Activated CD4-positive, alpha-beta T cell treated with anti-CD3 and anti-CD28 coated beads, Interleukin-2, amount 50 U/mL, for 48 hours (primary cell): ENCODE data around the gene HEPACAM.

Experiments
- DNase-seq, 2 experiments: peaks; one replicate each; pipeline ENCODE4 v3.0.0-alpha.2; 2020

HEPACAM gene

GRCh38 chr11:124898711-124899110 is 37.1 kb downstream of the HEPACAM start:
- no peak for DNase-seq

- DNase-seq: no peak
These were observed 37.6 kb downstream of the HEPACAM start for GRCh38 chr11:124898263-124898680.

- DNase-seq: no peak
These were observed 38.1 kb downstream of the HEPACAM start, which contains the start of gene ROBO4 for GRCh38 chr11:124897674-124898262. Gene ROBO4, minus strand, starts transcription at chr11:124897865. Its CDS starts 70 bp downstream, at chr11:124897795.

GRCh38 chr11:124896821-124897391 is 38.9 kb downstream of the HEPACAM start:
- no peak for DNase-seq

- DNase-seq: no peak
These were observed 39.6 kb downstream of the HEPACAM start for GRCh38 chr11:124896071-124896750.

- DNase-seq: no peak
These were observed 40.3 kb downstream of the HEPACAM start for GRCh38 chr11:124895471-124895971.

GRCh38 chr11:124894606-124895430 is 41.0 kb downstream of the HEPACAM start:
- no peak for DNase-seq

- no peak for DNase-seq
These were observed 42.0 kb downstream of the HEPACAM start for GRCh38 chr11:124893781-124894401.

- DNase-seq: no peak
These were observed 42.9 kb downstream of the HEPACAM start for GRCh38 chr11:124892750-124893454.

GRCh38 chr11:124892146-124892545 is 43.7 kb downstream of the HEPACAM start:
- DNase-seq: no peak

- no peak for DNase-seq
These were observed 44.4 kb downstream of the HEPACAM start for GRCh38 chr11:124891373-124891861.

- DNase-seq: no peak
These were observed 45.0 kb downstream of the HEPACAM start for GRCh38 chr11:124890683-124891372.

GRCh38 chr11:124890151-124890550 is 45.7 kb downstream of the HEPACAM start:
- DNase-seq: no peak

GRCh38 chr11:124889191-124890091 is 46.4 kb downstream of the HEPACAM start:
- DNase-seq: no peak

GRCh38 chr11:124887667-124888013 is 48.2 kb downstream of the HEPACAM start:
- DNase-seq: no peak

- DNase-seq: no peak
These were observed 48.7 kb downstream of the HEPACAM start for GRCh38 chr11:124886978-124887666.

- DNase-seq: no peak
These were observed 49.4 kb downstream of the HEPACAM start for GRCh38 chr11:124886476-124886875.

GRCh38 chr11:124884869-124885479 is 50.9 kb downstream of the HEPACAM start:
- no peak for DNase-seq

- no peak for DNase-seq
These were observed 51.5 kb downstream of the HEPACAM start for GRCh38 chr11:124884340-124884739.
